ENCODE results near the gene CCDC50.

The CCDC50 gene

GRCh38 chr3:191409791-191410359 is 80.7 kb downstream of the CCDC50 start:
- DNase-seq, result no peak
- no peaks in the 10 kb centered on the region for H3K4me1 ChIP-seq (ENCODE audit: low read length)
- H4K20me1 ChIP-seq (ENCODE audit: insufficient read depth, low read length), result no peaks in the 10 kb centered on the region
- H2AFZ ChIP-seq (ENCODE audit: low read length), result no peak overlapping the region
- H3K36me3 ChIP-seq (replicated peaks; ENCODE audit: insufficient read depth, low read length), result no peaks in the 10 kb centered on the region
- no peaks in the 10 kb centered on the region for H3F3A ChIP-seq (ENCODE audit: insufficient read depth, low read length)
- H3K4me3 ChIP-seq (ENCODE audit: low read length), result no peak overlapping the region
- H3K4me2 ChIP-seq (ENCODE audit: low read depth, low read length), result no peak overlapping the region
- H3K79me2 ChIP-seq (ENCODE audit: low read length), result no peaks in the 10 kb centered on the region
- TF ChIP-seq EZH2phosphoT487 (IDR thresholded peaks at IDR 0.05; ENCODE audit: low read length) (no peak), EZH2 (optimal IDR thresholded peaks at IDR 0.05; ENCODE audit: low read depth, low read length) (no peak)
- TF ChIP-seq, protein P1, sequence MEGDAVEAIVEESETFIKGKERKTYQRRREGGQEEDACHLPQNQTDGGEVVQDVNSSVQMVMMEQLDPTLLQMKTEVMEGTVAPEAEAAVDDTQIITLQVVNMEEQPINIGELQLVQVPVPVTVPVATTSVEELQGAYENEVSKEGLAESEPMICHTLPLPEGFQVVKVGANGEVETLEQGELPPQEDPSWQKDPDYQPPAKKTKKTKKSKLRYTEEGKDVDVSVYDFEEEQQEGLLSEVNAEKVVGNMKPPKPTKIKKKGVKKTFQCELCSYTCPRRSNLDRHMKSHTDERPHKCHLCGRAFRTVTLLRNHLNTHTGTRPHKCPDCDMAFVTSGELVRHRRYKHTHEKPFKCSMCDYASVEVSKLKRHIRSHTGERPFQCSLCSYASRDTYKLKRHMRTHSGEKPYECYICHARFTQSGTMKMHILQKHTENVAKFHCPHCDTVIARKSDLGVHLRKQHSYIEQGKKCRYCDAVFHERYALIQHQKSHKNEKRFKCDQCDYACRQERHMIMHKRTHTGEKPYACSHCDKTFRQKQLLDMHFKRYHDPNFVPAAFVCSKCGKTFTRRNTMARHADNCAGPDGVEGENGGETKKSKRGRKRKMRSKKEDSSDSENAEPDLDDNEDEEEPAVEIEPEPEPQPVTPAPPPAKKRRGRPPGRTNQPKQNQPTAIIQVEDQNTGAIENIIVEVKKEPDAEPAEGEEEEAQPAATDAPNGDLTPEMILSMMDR (IDR thresholded peaks at IDR 0.05; ENCODE audit: low read length), result no peak
- no peaks in the 10 kb centered on the region for H3K9me3 ChIP-seq (replicated peaks; ENCODE audit: insufficient read depth, low read length)
- H3K27me3 ChIP-seq (replicated peaks; ENCODE audit: insufficient read depth, low read length), result no peaks in the 10 kb centered on the region
- no peaks in the 10 kb centered on the region for H3K9me2 ChIP-seq (replicated peaks; ENCODE audit: insufficient read depth, low read length)
- no peak overlapping the region for H3K27ac ChIP-seq (ENCODE audit: low read length)
- H3K9ac ChIP-seq (ENCODE audit: low read length), result no peak overlapping the region

DNA sequence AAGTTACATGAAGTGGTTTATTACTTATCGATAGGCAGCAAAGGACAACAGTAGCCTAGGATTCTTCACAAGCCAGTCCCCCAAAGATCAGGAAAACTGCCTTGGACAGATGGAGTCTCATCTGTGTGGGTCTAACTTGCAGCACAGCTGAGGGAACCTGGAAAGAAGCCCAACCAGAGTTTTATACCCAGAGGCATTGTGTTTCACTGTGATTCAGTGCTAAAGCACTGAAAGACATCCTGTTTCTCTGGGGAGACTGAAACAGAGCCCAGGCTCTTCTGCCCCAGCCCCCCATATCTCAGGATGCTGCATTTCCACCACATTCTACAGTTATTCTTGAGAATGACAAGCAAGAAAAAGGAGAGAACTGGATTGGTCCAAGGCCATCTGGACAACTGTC is 83.6 kb downstream of the CCDC50 start:
- H3K9me2 ChIP-seq (replicated peaks; ENCODE audit: insufficient read depth, low read length), result no peaks in the 10 kb centered on the region
- H3K27me3 ChIP-seq (replicated peaks; ENCODE audit: insufficient read depth, low read length), result no peaks in the 10 kb centered on the region
- H3K9me3 ChIP-seq (replicated peaks; ENCODE audit: insufficient read depth, low read length), result no peaks in the 10 kb centered on the region
- H3K36me3 ChIP-seq (replicated peaks; ENCODE audit: insufficient read depth, low read length), result no peaks in the 10 kb centered on the region
- no peaks in the 10 kb centered on the region for H3K4me1 ChIP-seq (ENCODE audit: low read length)
- no peak overlapping the region for H3K9ac ChIP-seq (ENCODE audit: low read length)
- H3K27ac ChIP-seq (ENCODE audit: low read length), result no peak overlapping the region
- no peak overlapping the region for H3K4me3 ChIP-seq (ENCODE audit: low read length)
- no peaks in the 10 kb centered on the region for H3F3A ChIP-seq (ENCODE audit: insufficient read depth, low read length)
- H4K20me1 ChIP-seq (ENCODE audit: insufficient read depth, low read length), result no peaks in the 10 kb centered on the region
- H2AFZ ChIP-seq (ENCODE audit: low read length), result no peak overlapping the region
- H3K79me2 ChIP-seq (ENCODE audit: low read length), result no peaks in the 10 kb centered on the region
- no peak for DNase-seq
- TF ChIP-seq, protein P1 (IDR thresholded peaks at IDR 0.05; ENCODE audit: low read length), result no peak
- TF ChIP-seq EZH2phosphoT487 (IDR thresholded peaks at IDR 0.05; ENCODE audit: low read length) (no peak), EZH2 (optimal IDR thresholded peaks at IDR 0.05; ENCODE audit: low read depth, low read length) (no peak)
- no peak overlapping the region for H3K4me2 ChIP-seq (ENCODE audit: low read depth, low read length)

DNA sequence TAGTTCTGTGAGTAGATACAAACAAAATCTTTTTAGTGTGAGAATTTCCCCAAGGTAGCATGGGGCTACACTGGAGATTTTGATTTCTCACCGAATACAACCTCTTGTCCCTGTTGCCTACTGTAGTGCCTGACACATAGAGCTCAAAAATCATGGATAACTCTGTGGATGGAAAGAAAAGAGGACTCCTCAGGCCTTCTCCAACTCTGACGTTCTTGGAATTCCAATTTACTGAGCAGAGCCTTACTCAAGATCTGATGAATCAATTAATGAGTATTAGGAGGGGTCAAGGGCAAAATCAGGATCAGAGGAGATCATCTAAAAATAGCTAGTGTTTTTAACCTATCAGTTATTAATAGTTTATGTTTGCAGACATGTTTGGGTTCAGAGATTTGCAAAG is 85.1 kb downstream of the CCDC50 start:
- Histone ChIP-seq H3K9me3 (replicated peaks; ENCODE audit: insufficient read depth, low read length) (no peaks in the 10 kb centered on the region), H3K9ac (ENCODE audit: low read length) (no peak overlapping the region), H3K36me3 (replicated peaks; ENCODE audit: insufficient read depth, low read length) (no peaks in the 10 kb centered on the region), H3K4me2 (ENCODE audit: low read depth, low read length) (no peak overlapping the region), H3F3A (ENCODE audit: insufficient read depth, low read length) (no peaks in the 10 kb centered on the region), H3K27ac (ENCODE audit: low read length) (no peak overlapping the region), H3K79me2 (ENCODE audit: low read length) (no peaks in the 10 kb centered on the region), H3K9me2 (replicated peaks; ENCODE audit: insufficient read depth, low read length) (no peaks in the 10 kb centered on the region), H4K20me1 (ENCODE audit: insufficient read depth, low read length) (no peaks in the 10 kb centered on the region), H2AFZ (ENCODE audit: low read length) (no peak overlapping the region), H3K27me3 (replicated peaks; ENCODE audit: insufficient read depth, low read length) (no peaks in the 10 kb centered on the region), H3K4me3 (ENCODE audit: low read length) (no peak overlapping the region), H3K4me1 (ENCODE audit: low read length) (no peaks in the 10 kb centered on the region)
- TF ChIP-seq EZH2phosphoT487 (IDR thresholded peaks at IDR 0.05; ENCODE audit: low read length), result no peak
- TF ChIP-seq EZH2 (optimal IDR thresholded peaks at IDR 0.05; ENCODE audit: low read depth, low read length), result no peak
- TF ChIP-seq, protein P1 (IDR thresholded peaks at IDR 0.05; ENCODE audit: low read length), result no peak
- DNase-seq, result no peak
